Testis (tissue), 2 donors: ENCODE data around the gene HECW1.

Source experiments
- POLR2A ChIP-seq: fragments of 450-650 bp; IDR thresholded peaks from one replicate; pipeline ENCODE4 v1.6.1; 2017; ENCODE audit warnings: antibody characterized with exemption, mild to moderate bottlenecking, moderate library complexity
- TF ChIP-seq, protein P1 (sequence below), 3 experiments: fragments of 450-650 bp in 2 of 3; fragments of 200-600 bp in 1 of 3; sonication (generic) in 1 of 3; IDR thresholded peaks; one replicate each; pipeline ENCODE4 v1.5.1; 2016 to 2019; ENCODE audit warnings: antibody characterized with exemption in 3 of 3, mild to moderate bottlenecking in 2 of 3, moderate library complexity in 1 of 3

DNA sequence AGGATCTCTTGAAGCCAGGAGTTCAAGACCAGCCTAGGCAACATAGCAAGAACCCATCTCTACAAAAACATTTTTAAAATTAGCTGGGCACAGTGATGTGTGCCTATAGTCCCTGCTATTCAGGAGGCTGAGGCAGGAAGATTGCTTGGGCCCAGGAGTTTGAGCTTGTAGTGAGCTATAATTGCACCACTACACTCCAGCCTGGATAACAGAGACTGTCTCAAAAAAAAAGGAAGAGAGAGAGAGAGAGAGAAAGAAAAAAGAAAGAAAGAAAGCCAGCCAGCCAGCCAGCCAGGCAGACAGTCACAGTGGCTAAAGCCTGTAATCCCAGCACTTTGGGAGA is 375.3 kb downstream of the HECW1 start:
- no peak for TF ChIP-seq POLR2A
- TF ChIP-seq, protein P1, sequence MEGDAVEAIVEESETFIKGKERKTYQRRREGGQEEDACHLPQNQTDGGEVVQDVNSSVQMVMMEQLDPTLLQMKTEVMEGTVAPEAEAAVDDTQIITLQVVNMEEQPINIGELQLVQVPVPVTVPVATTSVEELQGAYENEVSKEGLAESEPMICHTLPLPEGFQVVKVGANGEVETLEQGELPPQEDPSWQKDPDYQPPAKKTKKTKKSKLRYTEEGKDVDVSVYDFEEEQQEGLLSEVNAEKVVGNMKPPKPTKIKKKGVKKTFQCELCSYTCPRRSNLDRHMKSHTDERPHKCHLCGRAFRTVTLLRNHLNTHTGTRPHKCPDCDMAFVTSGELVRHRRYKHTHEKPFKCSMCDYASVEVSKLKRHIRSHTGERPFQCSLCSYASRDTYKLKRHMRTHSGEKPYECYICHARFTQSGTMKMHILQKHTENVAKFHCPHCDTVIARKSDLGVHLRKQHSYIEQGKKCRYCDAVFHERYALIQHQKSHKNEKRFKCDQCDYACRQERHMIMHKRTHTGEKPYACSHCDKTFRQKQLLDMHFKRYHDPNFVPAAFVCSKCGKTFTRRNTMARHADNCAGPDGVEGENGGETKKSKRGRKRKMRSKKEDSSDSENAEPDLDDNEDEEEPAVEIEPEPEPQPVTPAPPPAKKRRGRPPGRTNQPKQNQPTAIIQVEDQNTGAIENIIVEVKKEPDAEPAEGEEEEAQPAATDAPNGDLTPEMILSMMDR (IDR thresholded peaks at IDR 0.05): no peak
